ENCODE data around the gene SVOP. TPM values are rescaled to one million over a fixed set of nuclear protein-coding genes. Genes with fewer than 3 reads are reported as not detected.

The SVOP gene
- polyA plus RNA-seq, 3 donors, result not detected

GRCh38 chr12:108916336-108916735 is 104.5 kb downstream of the SVOP start:
- Histone ChIP-seq H3K36me3 (replicated peaks in 1 of 2; ENCODE audit: control insufficient read depth in 1 of 2, insufficient read depth in 2 of 2, low read length in 2 of 2) (no peaks in the 10 kb centered on the region), H3K27ac (ENCODE audit: low read depth in 1 of 2, low read length in 2 of 2) (no peak overlapping the region), H3K4me3 (replicated peaks in 1 of 3; ENCODE audit: low read depth in 2 of 3, low read length in 3 of 3) (no peak overlapping the region), H2AFZ (ENCODE audit: insufficient read depth, low read depth, low read length, poor library complexity, severe bottlenecking) (no peak overlapping the region), H3K4me1 (ENCODE audit: control insufficient read depth in 1 of 2, insufficient read depth in 2 of 2, low read length in 2 of 2) (peaks cover 17 to 22% of the 10 kb centered on the region in 2 donors), H3K79me2 (ENCODE audit: insufficient read depth, low read length) (no peaks in the 10 kb centered on the region), H3K9me3 (replicated peaks in 1 of 2; ENCODE audit: control insufficient read depth in 1 of 2, insufficient read depth in 1 of 2, low read length in 2 of 2) (peaks cover 0 to 7% of the 10 kb centered on the region in 2 donors), H3K9ac (ENCODE audit: insufficient read depth, low read length, poor library complexity, severe bottlenecking) (no peak overlapping the region), H3K27me3 (ENCODE audit: control insufficient read depth in 2 of 2, insufficient read depth in 2 of 2, low read length in 2 of 2) (no peaks in the 10 kb centered on the region), H4K20me1 (ENCODE audit: insufficient read depth, low read length) (no peaks in the 10 kb centered on the region), H3K4me2 (replicated peaks; ENCODE audit: extremely low read depth, low read length, poor library complexity, severe bottlenecking) (no peak overlapping the region)
- H3K9me3 Mint-ChIP-seq, result peaks cover 2 to 9% (median 7%) of the 10 kb centered on the region in 7 donors
- intact Hi-C loops (cut with micrococcal nuclease), result loop anchor here in 1 of 2 donors (5.0 kb wide), 1 partner anchor 34 kb away; the partner anchor contains the start of gene DAO
- peaks cover 0 to 4% of the 10 kb centered on the region in 2 donors for H3K36me3 Mint-ChIP-seq
- WGBS (ENCODE audit: insufficient coverage), result no CpG with 5 or more reads among the region's 5 CpGs
- DNase-seq, result no peak
- H3K4me1 Mint-ChIP-seq, result peaks cover 22% of the 10 kb centered on the region
- TF ChIP-seq CTCF (IDR thresholded peaks at IDR 0.05), result no peak
- peak overlapping the region in 4 of 7 donors; percentile 15 to 70 (median 66) for H3K27ac Mint-ChIP-seq
- no peak overlapping the region for H3K4me3 Mint-ChIP-seq
- H3K27me3 Mint-ChIP-seq (ENCODE audit: low read depth in 3 of 3), result peaks cover 0 to 7% (median 2%) of the 10 kb centered on the region in 3 donors

GRCh38 chr12:108915632-108916133 is 105.2 kb downstream of the SVOP start:
- Histone ChIP-seq H3K4me1 (ENCODE audit: control insufficient read depth in 1 of 2, insufficient read depth in 2 of 2, low read length in 2 of 2) (peaks cover 17 to 22% of the 10 kb centered on the region in 2 donors), H3K27ac (ENCODE audit: low read depth in 1 of 2, low read length in 2 of 2) (no peak overlapping the region), H4K20me1 (ENCODE audit: insufficient read depth, low read length) (no peaks in the 10 kb centered on the region), H2AFZ (ENCODE audit: insufficient read depth, low read depth, low read length, poor library complexity, severe bottlenecking) (no peak overlapping the region), H3K4me3 (replicated peaks in 1 of 3; ENCODE audit: low read depth in 2 of 3, low read length in 3 of 3) (no peak overlapping the region), H3K79me2 (ENCODE audit: insufficient read depth, low read length) (no peaks in the 10 kb centered on the region), H3K9ac (ENCODE audit: insufficient read depth, low read length, poor library complexity, severe bottlenecking) (no peak overlapping the region), H3K27me3 (ENCODE audit: control insufficient read depth in 2 of 2, insufficient read depth in 2 of 2, low read length in 2 of 2) (no peaks in the 10 kb centered on the region), H3K9me3 (replicated peaks in 1 of 2; ENCODE audit: control insufficient read depth in 1 of 2, insufficient read depth in 1 of 2, low read length in 2 of 2) (peaks cover 0 to 7% of the 10 kb centered on the region in 2 donors), H3K4me2 (replicated peaks; ENCODE audit: extremely low read depth, low read length, poor library complexity, severe bottlenecking) (no peak overlapping the region), H3K36me3 (replicated peaks in 1 of 2; ENCODE audit: control insufficient read depth in 1 of 2, insufficient read depth in 2 of 2, low read length in 2 of 2) (no peaks in the 10 kb centered on the region)
- Mint-ChIP-seq H3K36me3 (peaks cover 0 to 4% of the 10 kb centered on the region in 2 donors), H3K4me3 (no peak overlapping the region), H3K27me3 (ENCODE audit: low read depth in 3 of 3) (peaks cover 0 to 7% (median 2%) of the 10 kb centered on the region in 3 donors), H3K9me3 (peaks cover 2 to 9% (median 7%) of the 10 kb centered on the region in 7 donors), H3K27ac (peak overlapping the region in 3 of 7 donors; percentile 15 to 41 (median 20)), H3K4me1 (peaks cover 22% of the 10 kb centered on the region)
- 98% methylated on average over 15 of the region's 15 CpGs for WGBS (ENCODE audit: insufficient coverage)
- intact Hi-C loops (cut with micrococcal nuclease), result loop anchor here in 1 of 2 donors (5.0 kb wide), 1 partner anchor 33 kb away; the partner anchor contains the start of gene DAO
- TF ChIP-seq CTCF (IDR thresholded peaks at IDR 0.05), result no peak
- DNase-seq, result no peak

Data from CD14-positive monocyte (primary cell).